Retinal pigment epithelial cell (primary cell): ENCODE results near the gene BCAR3.
A peak's percentile ranks its signal among the peaks of the same experiment; 100 is the strongest.

Experiments
- DNase-seq: peaks from one replicate; pipeline ENCODE4 v3.0.0-alpha.2; 2010; ENCODE audit warnings: low read depth
- H3K4me3 ChIP-seq: 2 replicates; pipeline ENCODE4 v1.5.1; 2011; ENCODE audit warnings: mild to moderate bottlenecking, low read length, control low read depth, moderate library complexity
- CTCF ChIP-seq: conservative IDR thresholded peaks from 2 replicates; pipeline ENCODE4 v1.5.1; 2011; ENCODE audit warnings: low read depth, low read length, control low read depth, inconsistent platforms

The BCAR3 gene

GRCh38 chr1:93612510-93612909 is 69.1 kb downstream of the BCAR3 start:
- peak overlapping the region; percentile 47 for H3K4me3 ChIP-seq
- DNase-seq: no peak
- no peak for TF ChIP-seq CTCF

DNA sequence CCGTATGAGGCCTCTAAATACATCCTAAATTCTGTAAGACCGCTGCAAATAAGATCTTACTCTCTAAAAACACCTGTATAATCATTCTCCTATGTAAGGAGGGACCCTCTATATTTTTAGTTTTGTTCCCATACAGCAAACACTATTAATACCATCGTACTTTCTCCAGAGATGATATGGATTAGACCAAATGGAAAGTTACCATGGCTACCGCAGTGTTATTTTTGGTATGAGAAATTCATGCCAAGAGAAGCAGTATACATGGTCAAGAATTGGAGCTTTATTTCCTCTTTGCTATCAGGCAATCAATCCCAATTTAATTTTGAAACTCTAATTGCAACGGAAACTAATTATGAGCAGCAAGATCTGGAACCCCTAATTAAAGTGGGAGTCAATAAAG is 70.0 kb downstream of the BCAR3 start:
- no peak for TF ChIP-seq CTCF
- peak overlapping the region; percentile 47 for H3K4me3 ChIP-seq

GRCh38 chr1:93609536-93609935 is 72.1 kb downstream of the BCAR3 start:
- TF ChIP-seq CTCF: no peak
- DNase-seq: no peak

More for the DNA sequence above, 70.0 kb downstream of the BCAR3 start:
- no peak for DNase-seq

GRCh38 chr1:93608187-93609109 is 73.2 kb downstream of the BCAR3 start:
- H3K4me3 ChIP-seq: no peak overlapping the region
- no peak for DNase-seq
- TF ChIP-seq CTCF: no peak

More at GRCh38 chr1:93609536-93609935, 72.1 kb downstream of the BCAR3 start:
- no peak overlapping the region for H3K4me3 ChIP-seq

DNA sequence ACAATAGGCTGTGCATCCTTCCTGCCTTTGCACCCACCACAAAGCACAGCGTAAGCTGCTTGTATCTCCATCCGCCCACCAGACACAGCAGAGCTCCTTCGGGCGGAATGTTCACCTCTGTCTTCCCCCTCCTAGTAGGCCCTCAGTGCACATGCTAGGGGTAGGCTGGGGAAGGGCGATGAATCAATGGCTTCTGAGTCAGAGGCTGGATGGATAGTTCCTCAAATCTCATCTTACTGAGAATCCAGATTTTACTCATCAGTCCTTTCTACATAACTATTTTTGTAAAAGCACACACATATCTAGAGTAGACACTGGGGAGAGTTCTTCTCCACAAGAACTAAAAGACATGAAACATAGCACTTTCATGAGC is 73.8 kb downstream of the BCAR3 start:
- DNase-seq: no peak
- H3K4me3 ChIP-seq: no peak overlapping the region
- no peak for TF ChIP-seq CTCF

DNA sequence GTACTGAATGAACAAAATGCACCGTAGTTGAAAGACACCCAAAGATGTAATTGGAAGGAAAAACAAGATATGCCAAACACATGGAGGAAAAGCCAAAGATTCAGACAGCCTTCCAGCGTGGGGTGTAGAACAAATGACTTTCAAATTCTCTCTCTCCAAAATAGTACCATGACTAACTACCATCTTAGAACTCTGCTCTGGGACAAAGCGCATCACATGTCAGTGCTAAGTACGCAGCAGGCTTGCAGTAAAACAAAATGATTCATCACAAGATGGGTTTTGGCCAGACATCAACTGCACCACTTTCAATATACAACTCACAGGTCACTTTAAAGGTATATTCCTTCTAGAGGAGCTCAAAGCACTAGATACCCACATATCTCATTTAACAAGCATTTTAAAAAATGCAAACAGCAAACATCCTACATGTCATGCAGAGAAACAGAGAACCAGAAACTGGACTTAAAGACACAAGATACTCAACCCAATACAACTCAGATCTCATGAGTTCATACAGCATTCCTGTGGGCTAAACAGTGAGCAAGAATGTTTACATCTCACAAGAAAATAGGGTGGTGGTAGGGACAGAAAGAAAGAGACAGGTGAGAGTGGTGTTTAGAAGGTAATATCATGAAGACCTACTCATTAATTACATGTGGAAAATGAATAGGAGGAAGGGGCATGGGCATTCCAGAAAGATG is 75.7 kb downstream of the BCAR3 start:
- DNase-seq: no peak
- no peak overlapping the region for H3K4me3 ChIP-seq
- no peak for TF ChIP-seq CTCF

GRCh38 chr1:93605026-93605568 is 76.5 kb downstream of the BCAR3 start:
- no peak for DNase-seq
- H3K4me3 ChIP-seq: no peak overlapping the region
- TF ChIP-seq CTCF: no peak
